T-helper 17 cell (primary cell): Measurements from ENCODE around the gene MUC2. TPM values are rescaled to one million over a fixed set of nuclear protein-coding genes. Genes with fewer than 3 reads are reported as not detected.

Experiments
- ATAC-seq: fragments of 150-1000 bp; cut with Tn5 transposase; 2 replicates; pipeline ENCODE4 v1.10.0; 2021; ENCODE audit warnings: mild to moderate bottlenecking, moderate library complexity
- DNase-seq, 3 donors: peaks; one replicate each; pipeline versions ENCODE4 v3.0.0 to v3.0.0-alpha.2; 2020 to 2021
- H3K9me3 ChIP-seq: one replicate; pipeline ENCODE4 v1.7.0; 2013; ENCODE audit warnings: low read length, mild to moderate bottlenecking; ENCODE audit not compliant: control insufficient read depth, poor library complexity, severe bottlenecking
- H3K27ac Mint-ChIP-seq: one replicate; pipeline ENCODE4 v1.8.0; 2022; ENCODE audit warnings: mild to moderate bottlenecking, moderate library complexity, mixed read lengths
- H3K27me3 Mint-ChIP-seq: one replicate; pipeline ENCODE4 v1.8.0; 2022; ENCODE audit warnings: mixed read lengths
- H3K36me3 Mint-ChIP-seq: one replicate; pipeline ENCODE4 v1.8.0; 2022; ENCODE audit warnings: low read depth, mixed read lengths
- H3K4me1 Mint-ChIP-seq: one replicate; pipeline ENCODE4 v1.8.0; 2022; ENCODE audit warnings: mild to moderate bottlenecking, mixed read lengths
- H3K4me3 Mint-ChIP-seq: one replicate; pipeline ENCODE4 v1.8.0; 2022; ENCODE audit warnings: mild to moderate bottlenecking, moderate library complexity, mixed read lengths
- total RNA-seq, 4 donors: library from RNA in 2 of 4; stranded (reverse) in 2 of 4; gene quantifications; one replicate each; pipeline ENCODE4 v1.2.3 and lab custom pipeline; 2022 to 2026

Gene MUC2
- not detected for total RNA-seq
- 0 reads per million in 2 donors for total RNA-seq (lab: John Stamatoyannopoulos, UW)

GRCh38 chr11:1074244-1075221 lies at the start of gene MUC2:
MUC2 (plus strand) TSS chr11:1074874.
- Mint-ChIP-seq H3K4me3 (no peak within 1 kb of the TSS), H3K4me1 (peaks cover 2% of the 10 kb centered on the region), H3K27ac (no peak within 1 kb of the TSS), H3K27me3 (peaks cover 13% of the 10 kb centered on the region), H3K36me3 (no peaks in the 10 kb centered on the region)
- ATAC-seq, result no peak
- peak in 2 of 3 donors; percentile 3 to 10 for DNase-seq
- H3K9me3 ChIP-seq, result no peaks in the 10 kb centered on the region

- ATAC-seq (no peak), DNase-seq (no peak)
- H3K27ac Mint-ChIP-seq, result no peak overlapping the region
- H3K36me3 Mint-ChIP-seq, result no peaks in the 10 kb centered on the region
- H3K27me3 Mint-ChIP-seq, result no peaks in the 10 kb centered on the region
- no peaks in the 10 kb centered on the region for H3K9me3 ChIP-seq
- no peaks in the 10 kb centered on the region for H3K4me1 Mint-ChIP-seq
- no peak overlapping the region for H3K4me3 Mint-ChIP-seq
These were observed 49.1 kb upstream of the MUC2 start for GRCh38 chr11:1025410-1026162.

DNA sequence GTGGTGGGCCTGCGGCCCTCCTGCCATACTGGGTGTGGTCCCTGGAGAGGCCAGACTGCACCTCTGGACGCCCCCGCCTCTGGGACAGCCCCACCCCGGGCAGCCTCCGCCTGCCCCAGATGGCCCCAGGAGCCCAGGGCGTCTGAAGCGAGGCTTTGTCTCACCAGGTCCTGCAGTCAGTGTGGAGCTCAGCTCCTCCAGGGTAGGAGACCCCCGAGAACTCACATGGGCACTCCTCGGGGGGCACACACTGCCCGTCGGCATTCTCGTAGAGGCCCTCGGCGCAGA lies 48.6 kb upstream of the MUC2 start:
- ATAC-seq (no peak), DNase-seq (no peak)
- Mint-ChIP-seq H3K4me3 (no peak overlapping the region), H3K4me1 (no peaks in the 10 kb centered on the region), H3K27ac (no peak overlapping the region), H3K27me3 (no peaks in the 10 kb centered on the region), H3K36me3 (no peaks in the 10 kb centered on the region)
- H3K9me3 ChIP-seq, result no peaks in the 10 kb centered on the region

- H3K36me3 Mint-ChIP-seq, result no peaks in the 10 kb centered on the region
- ATAC-seq (no peak), DNase-seq (no peak)
- no peaks in the 10 kb centered on the region for H3K4me1 Mint-ChIP-seq
- H3K4me3 Mint-ChIP-seq, result no peak overlapping the region
- no peak overlapping the region for H3K27ac Mint-ChIP-seq
- no peaks in the 10 kb centered on the region for H3K27me3 Mint-ChIP-seq
- no peaks in the 10 kb centered on the region for H3K9me3 ChIP-seq
These were observed 47.8 kb upstream of the MUC2 start for GRCh38 chr11:1026641-1027482.

GRCh38 chr11:1027483-1028290 lies 47.0 kb upstream of the MUC2 start:
- DNase-seq (no peak), ATAC-seq (no peak)
- no peaks in the 10 kb centered on the region for H3K9me3 ChIP-seq
- no peaks in the 10 kb centered on the region for H3K27me3 Mint-ChIP-seq
- no peaks in the 10 kb centered on the region for H3K4me1 Mint-ChIP-seq
- H3K36me3 Mint-ChIP-seq, result no peaks in the 10 kb centered on the region
- no peak overlapping the region for H3K27ac Mint-ChIP-seq
- H3K4me3 Mint-ChIP-seq, result no peak overlapping the region

DNA sequence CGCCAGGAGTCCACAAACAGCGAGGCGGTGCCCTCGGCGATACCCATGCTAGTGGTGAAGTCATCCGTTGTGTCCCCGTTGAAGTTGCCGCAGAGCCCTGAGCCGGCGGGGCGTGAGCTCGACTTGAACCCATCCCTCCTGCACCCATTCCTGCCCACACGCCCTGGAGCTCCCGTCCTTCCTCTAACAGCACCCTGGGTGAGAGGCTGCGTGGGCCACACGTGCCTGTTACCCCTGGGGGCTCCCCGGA lies 46.5 kb upstream of the MUC2 start:
- no peak overlapping the region for H3K27ac Mint-ChIP-seq
- H3K36me3 Mint-ChIP-seq, result no peaks in the 10 kb centered on the region
- no peaks in the 10 kb centered on the region for H3K9me3 ChIP-seq
- H3K4me3 Mint-ChIP-seq, result no peak overlapping the region
- no peaks in the 10 kb centered on the region for H3K27me3 Mint-ChIP-seq
- ATAC-seq (no peak), DNase-seq (no peak)
- no peaks in the 10 kb centered on the region for H3K4me1 Mint-ChIP-seq

DNA sequence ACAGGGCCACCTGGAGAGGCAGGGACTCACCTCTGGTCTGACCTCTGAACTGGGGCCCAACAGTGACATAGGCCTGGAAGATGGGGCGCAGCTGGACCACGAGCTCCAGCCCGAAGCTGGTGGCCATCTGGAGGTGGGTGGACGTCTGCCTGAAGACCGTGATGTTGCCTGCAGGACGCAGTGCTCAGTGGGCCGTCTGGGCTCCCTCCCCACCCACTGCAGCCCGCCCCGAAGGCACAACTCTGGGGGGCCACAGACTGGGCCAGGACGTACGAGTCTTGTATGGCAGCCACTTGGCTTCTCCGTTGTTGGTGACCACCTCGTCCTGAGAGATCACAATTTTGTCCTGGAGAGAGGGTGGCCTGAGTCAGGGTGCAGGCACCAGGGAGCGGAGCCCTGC lies 46.1 kb upstream of the MUC2 start:
- H3K27ac Mint-ChIP-seq, result no peak overlapping the region

DNA sequence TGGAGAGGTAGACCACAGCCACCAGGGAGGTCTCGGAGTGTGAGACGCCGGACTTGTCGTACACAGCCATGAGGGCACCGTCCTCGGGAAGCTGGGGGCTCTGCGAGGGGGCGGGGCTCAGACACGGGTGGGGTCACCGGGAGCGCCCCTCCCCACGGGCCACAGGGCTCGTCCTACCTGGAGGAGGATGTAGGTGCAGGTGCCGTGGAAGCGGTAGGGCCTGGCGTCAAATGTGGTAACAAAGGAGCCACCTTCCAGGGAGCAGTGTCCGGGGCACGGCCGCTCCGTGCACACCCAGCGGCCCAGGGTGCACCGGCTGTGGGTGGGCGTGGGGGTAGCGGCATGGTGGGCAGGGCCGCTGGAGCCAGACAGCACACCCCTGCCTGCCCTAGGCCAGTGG lies 45.6 kb upstream of the MUC2 start:
- Mint-ChIP-seq H3K27ac (no peak overlapping the region), H3K4me1 (no peaks in the 10 kb centered on the region), H3K27me3 (no peaks in the 10 kb centered on the region), H3K36me3 (no peaks in the 10 kb centered on the region), H3K4me3 (no peak overlapping the region)
- ATAC-seq (no peak), DNase-seq (no peak)
- H3K9me3 ChIP-seq, result no peaks in the 10 kb centered on the region

More for the DNA sequence above, 46.1 kb upstream of the MUC2 start:
- ATAC-seq, result no peak
- no peak overlapping the region for H3K4me3 Mint-ChIP-seq
- no peak for DNase-seq
- H3K9me3 ChIP-seq, result no peaks in the 10 kb centered on the region
- no peaks in the 10 kb centered on the region for H3K4me1 Mint-ChIP-seq
- no peaks in the 10 kb centered on the region for H3K36me3 Mint-ChIP-seq
- H3K27me3 Mint-ChIP-seq, result no peaks in the 10 kb centered on the region

DNA sequence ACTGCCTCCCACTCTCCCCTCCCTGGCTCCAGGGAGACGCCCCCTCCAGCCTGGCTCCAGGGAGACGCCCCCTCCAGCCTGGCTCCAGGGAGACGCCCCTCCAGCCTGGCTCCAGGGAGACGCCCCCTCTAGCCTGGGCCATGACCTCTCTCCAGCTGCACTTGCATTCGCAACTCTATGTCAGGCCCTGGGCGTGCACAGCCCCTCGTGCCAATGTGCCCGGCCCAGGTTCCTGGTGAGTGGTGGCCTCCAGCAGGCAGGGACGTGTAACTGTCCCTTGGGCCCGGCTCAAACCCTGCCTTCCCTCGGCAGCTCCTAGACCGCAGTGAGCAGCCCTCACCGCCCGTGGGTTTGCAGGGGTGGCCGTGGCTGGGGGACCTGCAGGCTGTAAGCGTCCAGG lies 45.0 kb upstream of the MUC2 start:
- H3K27ac Mint-ChIP-seq, result no peak overlapping the region
- no peaks in the 10 kb centered on the region for H3K27me3 Mint-ChIP-seq
- no peaks in the 10 kb centered on the region for H3K9me3 ChIP-seq
- ATAC-seq (no peak), DNase-seq (no peak)
- H3K4me3 Mint-ChIP-seq, result no peak overlapping the region
- no peaks in the 10 kb centered on the region for H3K4me1 Mint-ChIP-seq
- H3K36me3 Mint-ChIP-seq, result no peaks in the 10 kb centered on the region

DNA sequence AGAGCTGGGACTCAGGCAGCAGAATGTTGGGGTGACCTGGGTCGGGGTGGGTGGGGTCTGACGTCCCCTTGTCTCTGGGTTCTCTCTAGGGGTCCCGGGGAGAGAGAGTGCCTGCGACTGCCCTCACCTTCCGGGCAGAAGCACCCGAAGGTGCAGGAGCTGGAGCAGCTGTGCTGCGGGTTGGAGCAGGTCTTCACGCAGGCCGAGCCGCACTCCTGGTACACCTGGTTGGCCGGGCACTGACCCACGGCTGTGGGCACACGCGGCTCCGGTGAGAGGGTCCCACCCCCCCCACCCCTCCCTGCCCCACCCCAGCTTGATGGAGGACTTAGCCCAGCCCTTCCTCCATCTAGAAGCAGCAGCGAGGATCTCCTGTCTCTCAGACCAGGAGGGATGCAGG lies 44.6 kb upstream of the MUC2 start:
- ATAC-seq, result no peak
- no peaks in the 10 kb centered on the region for H3K27me3 Mint-ChIP-seq
- no peak for DNase-seq
- H3K4me3 Mint-ChIP-seq, result no peak overlapping the region
- no peaks in the 10 kb centered on the region for H3K36me3 Mint-ChIP-seq
- H3K27ac Mint-ChIP-seq, result no peak overlapping the region
- no peaks in the 10 kb centered on the region for H3K4me1 Mint-ChIP-seq
- H3K9me3 ChIP-seq, result no peaks in the 10 kb centered on the region

- ATAC-seq (no peak), DNase-seq (no peak)
- H3K9me3 ChIP-seq, result no peaks in the 10 kb centered on the region
- Mint-ChIP-seq H3K4me3 (no peak overlapping the region), H3K27ac (no peak overlapping the region), H3K4me1 (no peaks in the 10 kb centered on the region), H3K27me3 (no peaks in the 10 kb centered on the region), H3K36me3 (no peaks in the 10 kb centered on the region)
These were observed 44.1 kb upstream of the MUC2 start for GRCh38 chr11:1030556-1030955.

DNA sequence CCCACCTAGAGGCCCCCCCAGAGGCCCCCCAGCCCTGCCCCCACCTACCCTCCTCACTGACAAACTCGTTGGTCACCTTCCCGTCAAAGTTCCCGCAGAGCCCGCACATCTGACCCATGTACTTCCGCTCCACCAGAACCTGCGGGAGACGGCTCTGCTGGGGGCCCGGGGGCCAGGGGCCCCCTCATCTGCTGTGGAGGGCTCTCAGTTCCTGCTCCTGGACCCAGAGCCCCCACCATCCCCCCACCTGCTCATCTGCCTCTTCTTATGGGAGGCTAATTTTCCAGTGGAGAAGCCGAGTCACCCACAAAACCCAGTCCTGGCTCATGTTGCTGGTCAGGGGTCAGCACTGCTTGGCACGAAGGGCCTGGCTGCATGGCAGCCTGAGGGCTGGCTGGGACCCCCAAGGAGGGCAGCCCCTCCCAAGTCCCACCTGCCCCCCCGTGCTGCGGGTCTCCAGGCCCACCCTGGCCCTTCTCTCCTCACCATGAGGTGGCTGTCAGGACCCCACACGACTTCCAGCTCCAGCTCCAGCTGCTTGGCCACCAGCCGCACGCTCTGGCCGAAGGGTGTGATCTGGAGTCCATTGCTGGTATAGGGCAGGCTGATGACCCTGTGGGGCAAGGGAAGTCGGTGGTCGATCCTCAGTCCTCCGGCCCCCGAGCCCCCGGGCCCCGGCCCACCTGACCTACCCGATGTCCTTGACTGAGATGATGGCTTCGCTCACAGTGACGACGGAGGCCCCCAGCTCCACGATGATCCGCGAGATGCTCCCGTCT lies 43.4 kb upstream of the MUC2 start:
- Mint-ChIP-seq H3K27ac (no peak overlapping the region), H3K4me1 (no peaks in the 10 kb centered on the region), H3K4me3 (no peak overlapping the region), H3K27me3 (no peaks in the 10 kb centered on the region), H3K36me3 (no peaks in the 10 kb centered on the region)
- H3K9me3 ChIP-seq, result no peaks in the 10 kb centered on the region
- ATAC-seq (no peak), DNase-seq (no peak)
